Measurements from ENCODE around the gene MED9.

The MED9 gene

GRCh38 chr17:17512866-17513265, 36.1 kb downstream of the MED9 start:
- no peaks in the 10 kb centered on the region for H3K9me2 ChIP-seq (replicated peaks; ENCODE audit: insufficient read depth, low read length)
- H2AFZ ChIP-seq (ENCODE audit: low read length), result no peak overlapping the region
- H3K9me3 ChIP-seq (replicated peaks; ENCODE audit: insufficient read depth, low read length), result no peaks in the 10 kb centered on the region
- DNase-seq, result no peak
- no peak overlapping the region for H3K9ac ChIP-seq (ENCODE audit: low read length)
- no peaks in the 10 kb centered on the region for H3F3A ChIP-seq (ENCODE audit: insufficient read depth, low read length)
- H4K20me1 ChIP-seq (ENCODE audit: insufficient read depth, low read length), result no peaks in the 10 kb centered on the region
- H3K4me1 ChIP-seq (ENCODE audit: low read length), result no peaks in the 10 kb centered on the region
- H3K27me3 ChIP-seq (replicated peaks; ENCODE audit: insufficient read depth, low read length), result no peaks in the 10 kb centered on the region
- no peak overlapping the region for H3K27ac ChIP-seq (ENCODE audit: low read length)
- TF ChIP-seq EZH2phosphoT487 (IDR thresholded peaks at IDR 0.05; ENCODE audit: low read length) (no peak), EZH2 (optimal IDR thresholded peaks at IDR 0.05; ENCODE audit: low read depth, low read length) (no peak), CTCF (IDR thresholded peaks at IDR 0.05; ENCODE audit: low read length) (no peak)
- no peak overlapping the region for H3K4me3 ChIP-seq (ENCODE audit: low read length)
- H3K36me3 ChIP-seq (replicated peaks; ENCODE audit: insufficient read depth, low read length), result no peaks in the 10 kb centered on the region
- H3K79me2 ChIP-seq (ENCODE audit: low read length), result no peaks in the 10 kb centered on the region
- no peak overlapping the region for H3K4me2 ChIP-seq (ENCODE audit: low read depth, low read length)

GRCh38 chr17:17513626-17514025, 36.8 kb downstream of the MED9 start:
- Histone ChIP-seq H2AFZ (ENCODE audit: low read length) (no peak overlapping the region), H3K9ac (ENCODE audit: low read length) (no peak overlapping the region), H4K20me1 (ENCODE audit: insufficient read depth, low read length) (no peaks in the 10 kb centered on the region), H3K9me2 (replicated peaks; ENCODE audit: insufficient read depth, low read length) (no peaks in the 10 kb centered on the region), H3K27ac (ENCODE audit: low read length) (no peak overlapping the region), H3K27me3 (replicated peaks; ENCODE audit: insufficient read depth, low read length) (no peaks in the 10 kb centered on the region), H3K36me3 (replicated peaks; ENCODE audit: insufficient read depth, low read length) (no peaks in the 10 kb centered on the region), H3K79me2 (ENCODE audit: low read length) (no peaks in the 10 kb centered on the region), H3K4me2 (ENCODE audit: low read depth, low read length) (no peak overlapping the region), H3K4me3 (ENCODE audit: low read length) (no peak overlapping the region), H3K9me3 (replicated peaks; ENCODE audit: insufficient read depth, low read length) (no peaks in the 10 kb centered on the region), H3F3A (ENCODE audit: insufficient read depth, low read length) (no peaks in the 10 kb centered on the region), H3K4me1 (ENCODE audit: low read length) (no peaks in the 10 kb centered on the region)
- DNase-seq, result no peak
- TF ChIP-seq EZH2phosphoT487 (IDR thresholded peaks at IDR 0.05; ENCODE audit: low read length) (no peak), EZH2 (optimal IDR thresholded peaks at IDR 0.05; ENCODE audit: low read depth, low read length) (no peak), CTCF (IDR thresholded peaks at IDR 0.05; ENCODE audit: low read length) (no peak)

GRCh38 chr17:17514361-17514992, 37.7 kb downstream of the MED9 start:
- Histone ChIP-seq H3K4me3 (ENCODE audit: low read length) (no peak overlapping the region), H3K36me3 (replicated peaks; ENCODE audit: insufficient read depth, low read length) (no peaks in the 10 kb centered on the region), H3K27ac (ENCODE audit: low read length) (no peak overlapping the region)

More at GRCh38 chr17:17514361-17514992, 37.7 kb downstream of the MED9 start:
- Histone ChIP-seq H3K79me2 (ENCODE audit: low read length) (no peaks in the 10 kb centered on the region), H3K4me1 (ENCODE audit: low read length) (no peaks in the 10 kb centered on the region), H3K9ac (ENCODE audit: low read length) (no peak overlapping the region), H3K4me2 (ENCODE audit: low read depth, low read length) (no peak overlapping the region), H3K9me3 (replicated peaks; ENCODE audit: insufficient read depth, low read length) (no peaks in the 10 kb centered on the region), H3F3A (ENCODE audit: insufficient read depth, low read length) (no peaks in the 10 kb centered on the region), H3K9me2 (replicated peaks; ENCODE audit: insufficient read depth, low read length) (no peaks in the 10 kb centered on the region), H3K27me3 (replicated peaks; ENCODE audit: insufficient read depth, low read length) (no peaks in the 10 kb centered on the region), H2AFZ (ENCODE audit: low read length) (no peak overlapping the region), H4K20me1 (ENCODE audit: insufficient read depth, low read length) (no peaks in the 10 kb centered on the region)
- TF ChIP-seq CTCF (IDR thresholded peaks at IDR 0.05; ENCODE audit: low read length) (no peak), EZH2 (optimal IDR thresholded peaks at IDR 0.05; ENCODE audit: low read depth, low read length) (no peak), EZH2phosphoT487 (IDR thresholded peaks at IDR 0.05; ENCODE audit: low read length) (no peak)
- no peak for DNase-seq
